Gastrocnemius medialis (tissue), 4 donors: ENCODE results near the gene GINS2.

ENCODE experiments used
- POLR2A ChIP-seq, 2 donors: fragments of 450-650 bp; IDR thresholded peaks; one replicate each; pipeline ENCODE4 v1.6.1; 2017; ENCODE audit warnings: antibody characterized with exemption in 2 of 2, mild to moderate bottlenecking in 2 of 2, moderate library complexity in 2 of 2
- TF ChIP-seq, protein P1 (sequence below), 5 experiments: fragments of 450-650 bp in 3 of 5; fragments of 200-600 bp in 2 of 5; sonication (generic) in 2 of 5; IDR thresholded peaks in 4 of 5; conservative IDR thresholded peaks in 1 of 5; 1 replicate in 4 of 5; 2 replicates in 1 of 5; pipeline ENCODE4 v1.5.1; 2016 to 2019; ENCODE audit warnings: antibody characterized with exemption in 5 of 5, mild to moderate bottlenecking in 3 of 5, moderate library complexity in 3 of 5

DNA sequence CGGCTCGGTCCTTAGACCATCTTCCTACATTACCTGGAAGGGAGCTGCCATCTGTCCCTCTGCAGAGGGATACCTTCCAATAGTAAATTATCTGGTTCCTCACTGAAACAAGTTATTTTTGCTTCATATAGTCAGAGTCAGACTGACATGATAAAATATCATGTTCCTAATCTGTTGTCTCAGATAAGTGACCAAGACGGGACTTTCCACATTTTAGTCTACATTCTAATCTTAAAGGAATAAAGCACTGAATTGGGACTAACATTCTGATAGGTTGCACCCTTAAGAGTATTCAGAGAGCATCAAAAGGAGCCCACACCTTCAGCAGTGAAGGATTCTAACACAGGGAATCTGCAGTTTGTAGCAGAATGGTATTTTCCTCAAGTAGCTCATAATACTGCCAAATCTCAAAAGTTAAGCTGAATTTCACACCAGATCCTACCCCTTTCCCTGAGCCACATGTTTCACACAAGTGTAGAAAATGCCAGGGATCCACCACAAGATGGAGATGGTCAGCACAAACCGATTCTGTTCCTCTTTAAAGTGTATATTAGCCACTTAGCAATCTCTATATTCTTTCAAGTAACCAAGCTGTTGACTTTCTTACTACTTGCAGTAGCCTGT, 13.4 kb downstream of the GINS2 start:
- TF ChIP-seq, protein P1, sequence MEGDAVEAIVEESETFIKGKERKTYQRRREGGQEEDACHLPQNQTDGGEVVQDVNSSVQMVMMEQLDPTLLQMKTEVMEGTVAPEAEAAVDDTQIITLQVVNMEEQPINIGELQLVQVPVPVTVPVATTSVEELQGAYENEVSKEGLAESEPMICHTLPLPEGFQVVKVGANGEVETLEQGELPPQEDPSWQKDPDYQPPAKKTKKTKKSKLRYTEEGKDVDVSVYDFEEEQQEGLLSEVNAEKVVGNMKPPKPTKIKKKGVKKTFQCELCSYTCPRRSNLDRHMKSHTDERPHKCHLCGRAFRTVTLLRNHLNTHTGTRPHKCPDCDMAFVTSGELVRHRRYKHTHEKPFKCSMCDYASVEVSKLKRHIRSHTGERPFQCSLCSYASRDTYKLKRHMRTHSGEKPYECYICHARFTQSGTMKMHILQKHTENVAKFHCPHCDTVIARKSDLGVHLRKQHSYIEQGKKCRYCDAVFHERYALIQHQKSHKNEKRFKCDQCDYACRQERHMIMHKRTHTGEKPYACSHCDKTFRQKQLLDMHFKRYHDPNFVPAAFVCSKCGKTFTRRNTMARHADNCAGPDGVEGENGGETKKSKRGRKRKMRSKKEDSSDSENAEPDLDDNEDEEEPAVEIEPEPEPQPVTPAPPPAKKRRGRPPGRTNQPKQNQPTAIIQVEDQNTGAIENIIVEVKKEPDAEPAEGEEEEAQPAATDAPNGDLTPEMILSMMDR (IDR thresholded peaks at IDR 0.05 in 4 of 5, conservative IDR thresholded peaks at IDR 0.05 in 1 of 5) = no peak
- TF ChIP-seq POLR2A (IDR thresholded peaks at IDR 0.05) = no peak
